GM21360 (cell line): ENCODE measurements around the gene CLDN22.

Experiments used
- ATAC-seq: cut with Tn5 transposase; IDR thresholded peaks from one replicate; pipeline ENCODE4 v1.9.1; 2021; ENCODE audit warnings: mild to moderate bottlenecking, moderate library complexity; ENCODE audit not compliant: unreplicated experiment

The CLDN22 gene

GRCh38 chr4:183323295-183323694 lies 3.2 kb upstream of the CLDN22 start:
- ATAC-seq, result no peak

DNA sequence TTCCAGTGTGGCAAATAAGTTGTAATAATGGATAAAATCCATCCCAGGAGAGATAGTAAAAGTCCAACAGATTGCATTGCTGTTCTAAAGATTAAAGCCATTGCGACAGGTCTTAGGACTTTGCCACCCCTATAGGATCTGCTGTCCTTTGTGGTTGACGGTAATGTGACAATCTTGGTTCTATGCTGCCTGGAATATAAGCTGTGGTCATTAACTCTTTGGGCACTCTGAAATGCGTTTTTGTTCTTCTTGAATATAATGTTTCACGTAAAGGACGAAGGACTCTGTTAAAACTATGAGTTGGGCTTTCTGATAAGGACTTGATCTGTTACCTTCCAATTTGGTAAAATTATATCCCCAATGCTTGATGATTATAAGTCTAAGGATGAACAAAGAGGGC lies 2.2 kb upstream of the CLDN22 start, which contains the start of gene CLDN24:
TSS of gene CLDN24 (minus strand) at position 101 of the 400 bp plus-strand sequence. CDS start at position 101, 0 bp downstream.
- no peak for ATAC-seq

GRCh38 chr4:183321516-183321915 lies 1.4 kb upstream of the CLDN22 start:
- no peak for ATAC-seq

GRCh38 chr4:183321079-183321478 lies 1.0 kb upstream of the CLDN22 start:
- no peak for ATAC-seq

GRCh38 chr4:183318656-183319055 lies 1.4 kb downstream of the CLDN22 start:
- ATAC-seq, result no peak

GRCh38 chr4:183314806-183315205 lies 5.3 kb downstream of the CLDN22 start:
- no peak for ATAC-seq

DNA sequence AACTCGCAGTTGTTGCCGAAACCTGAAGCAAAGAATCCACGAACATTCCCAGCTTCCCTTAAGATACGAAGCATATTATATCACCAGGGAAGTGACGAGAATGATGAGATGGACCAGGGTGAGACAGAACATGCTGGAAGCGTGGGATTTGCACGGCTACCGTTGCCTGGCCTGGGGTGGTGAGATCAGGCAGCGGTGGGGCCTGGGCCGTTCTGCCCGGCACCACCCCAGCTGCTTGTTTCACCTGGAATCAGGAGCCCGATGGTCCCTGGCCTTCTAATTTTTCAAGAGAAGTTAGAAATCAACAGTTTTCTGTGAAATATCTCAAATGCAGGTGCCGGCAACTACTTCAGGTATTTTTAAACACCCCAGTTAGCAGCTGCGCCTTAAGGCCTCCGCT lies 5.7 kb downstream of the CLDN22 start:
- no peak for ATAC-seq

- ATAC-seq, result no peak
These were observed 7.2 kb downstream of the CLDN22 start for GRCh38 chr4:183312841-183313240.

GRCh38 chr4:183306811-183307210 lies 13.3 kb downstream of the CLDN22 start:
- no peak for ATAC-seq

DNA sequence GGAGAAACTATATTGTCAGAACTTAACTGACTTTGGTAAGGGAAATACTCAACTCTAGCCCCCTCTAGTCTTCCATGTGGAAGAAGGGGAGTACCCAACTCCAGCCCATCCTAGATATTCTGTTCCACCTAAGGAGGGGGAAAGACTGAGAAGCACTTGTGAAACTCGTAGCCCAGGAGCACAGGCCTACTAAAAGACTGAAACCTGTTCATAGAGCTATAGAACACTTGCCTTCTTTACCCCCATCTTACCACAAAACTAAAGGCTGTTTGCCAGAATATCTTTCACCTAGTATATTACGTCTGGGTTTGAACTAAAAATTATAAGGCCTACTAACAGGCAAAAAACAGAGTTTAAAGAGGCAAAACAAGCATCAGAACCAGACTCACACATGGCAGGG lies 15.5 kb downstream of the CLDN22 start:
- no peak for ATAC-seq

- peak; percentile 75 for ATAC-seq
These were observed 16.0 kb downstream of the CLDN22 start for GRCh38 chr4:183304067-183304466.

GRCh38 chr4:183303301-183303700 lies 16.8 kb downstream of the CLDN22 start:
- ATAC-seq, result no peak

DNA sequence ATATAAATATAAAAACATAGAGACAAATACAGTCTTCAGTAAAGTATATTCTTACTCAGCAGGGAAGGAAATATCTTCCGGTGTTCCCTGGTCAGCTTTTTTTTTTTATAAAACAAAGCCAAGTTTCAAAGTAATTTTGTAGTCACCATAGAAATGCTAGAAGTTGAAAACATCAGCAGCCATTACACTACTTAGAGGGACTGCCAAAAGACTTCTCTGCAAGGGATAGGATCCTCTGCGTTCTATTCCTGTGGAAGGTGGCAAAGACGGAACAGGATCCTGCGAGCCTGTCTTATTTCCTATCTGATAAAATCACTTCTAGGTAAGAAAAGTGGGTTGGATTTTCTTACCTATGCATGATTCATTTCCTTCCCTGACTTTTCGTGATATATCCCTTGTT lies 19.4 kb downstream of the CLDN22 start:
- ATAC-seq, result no peak

DNA sequence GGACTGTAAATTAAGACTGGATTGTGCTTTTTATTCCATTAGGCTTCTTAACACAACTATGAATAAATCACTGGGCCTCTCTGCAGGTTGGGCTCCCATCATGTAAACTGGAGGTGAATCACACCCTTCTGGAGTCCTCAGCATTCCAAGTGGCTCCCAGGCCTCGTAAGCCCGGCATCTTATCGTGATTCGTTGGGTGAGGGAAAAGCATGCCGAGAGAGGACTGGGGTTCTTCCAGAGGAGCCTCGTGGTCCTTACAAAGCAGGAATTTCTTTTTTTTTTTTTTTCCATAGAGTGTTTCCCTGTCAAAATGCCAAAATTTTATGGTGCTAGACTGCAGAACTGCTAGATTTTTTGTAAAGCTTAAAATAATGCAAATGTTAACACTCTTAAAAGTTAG lies 20.0 kb downstream of the CLDN22 start:
- ATAC-seq, result no peak

GRCh38 chr4:183299464-183299863 lies 20.6 kb downstream of the CLDN22 start:
- ATAC-seq, result no peak

- ATAC-seq, result peak; percentile 49
These were observed 22.4 kb downstream of the CLDN22 start for GRCh38 chr4:183297675-183298074.

GRCh38 chr4:183295711-183296110 lies 24.4 kb downstream of the CLDN22 start:
- ATAC-seq, result no peak

GRCh38 chr4:183291070-183291469 lies 29.0 kb downstream of the CLDN22 start:
- no peak for ATAC-seq

GRCh38 chr4:183289688-183290087 lies 30.4 kb downstream of the CLDN22 start:
- no peak for ATAC-seq

- no peak for ATAC-seq
These were observed 31.1 kb downstream of the CLDN22 start for GRCh38 chr4:183288955-183289354.

GRCh38 chr4:183287677-183288076 lies 32.4 kb downstream of the CLDN22 start:
- no peak for ATAC-seq

GRCh38 chr4:183287309-183287659 lies 32.8 kb downstream of the CLDN22 start:
- ATAC-seq, result no peak

- no peak for ATAC-seq
These were observed 33.3 kb downstream of the CLDN22 start for GRCh38 chr4:183286590-183287308.
